ENCODE measurements around the gene TOM1L2.

TOM1L2 gene

GRCh38 chr17:17892731-17893130 lies 79.5 kb downstream of the TOM1L2 start:
- Histone ChIP-seq H3K4me3 (ENCODE audit: low read length) (no peak overlapping the region), H3K27me3 (replicated peaks; ENCODE audit: insufficient read depth, low read length) (no peaks in the 10 kb centered on the region), H3K36me3 (replicated peaks; ENCODE audit: insufficient read depth, low read length) (no peaks in the 10 kb centered on the region), H3K79me2 (ENCODE audit: low read length) (no peaks in the 10 kb centered on the region), H3K4me1 (ENCODE audit: low read length) (peaks cover 29% of the 10 kb centered on the region), H3K4me2 (ENCODE audit: low read depth, low read length) (no peak overlapping the region; the same call in 1 of the 2 replicates), H3F3A (ENCODE audit: insufficient read depth, low read length) (peaks cover 21% of the 10 kb centered on the region), H3K9ac (ENCODE audit: low read length) (no peak overlapping the region), H4K20me1 (ENCODE audit: insufficient read depth, low read length) (no peaks in the 10 kb centered on the region), H3K9me2 (replicated peaks; ENCODE audit: insufficient read depth, low read length) (no peaks in the 10 kb centered on the region), H2AFZ (ENCODE audit: low read length) (no peak overlapping the region), H3K9me3 (replicated peaks; ENCODE audit: insufficient read depth, low read length) (no peaks in the 10 kb centered on the region), H3K27ac (ENCODE audit: low read length) (peak overlapping the region; percentile 51; the same call in 1 of the 2 replicates)
- DNase-seq = no peak
- TF ChIP-seq EZH2phosphoT487 (IDR thresholded peaks at IDR 0.05; ENCODE audit: low read length) (no peak), EZH2 (optimal IDR thresholded peaks at IDR 0.05; ENCODE audit: low read depth, low read length) (no peak), CTCF (IDR thresholded peaks at IDR 0.05; ENCODE audit: low read length) (no peak)

- no peaks in the 10 kb centered on the region for H3K9me2 ChIP-seq (replicated peaks; ENCODE audit: insufficient read depth, low read length)
- peak overlapping the region; percentile 32; the same call in 1 of the 2 replicates for H3K4me2 ChIP-seq (ENCODE audit: low read depth, low read length)
- no peak overlapping the region for H2AFZ ChIP-seq (ENCODE audit: low read length)
- peak; percentile 77 for DNase-seq
- H3F3A ChIP-seq (ENCODE audit: insufficient read depth, low read length) = peaks cover 14% of the 10 kb centered on the region
- no peaks in the 10 kb centered on the region for H3K27me3 ChIP-seq (replicated peaks; ENCODE audit: insufficient read depth, low read length)
- no peaks in the 10 kb centered on the region for H4K20me1 ChIP-seq (ENCODE audit: insufficient read depth, low read length)
- H3K4me3 ChIP-seq (ENCODE audit: low read length) = no peak overlapping the region
- no peak for TF ChIP-seq CTCF (IDR thresholded peaks at IDR 0.05; ENCODE audit: low read length)
- no peak for TF ChIP-seq EZH2phosphoT487 (IDR thresholded peaks at IDR 0.05; ENCODE audit: low read length)
- TF ChIP-seq EZH2 (optimal IDR thresholded peaks at IDR 0.05; ENCODE audit: low read depth, low read length) = no peak
- no peaks in the 10 kb centered on the region for H3K36me3 ChIP-seq (replicated peaks; ENCODE audit: insufficient read depth, low read length)
- H3K27ac ChIP-seq (ENCODE audit: low read length) = peak overlapping the region; percentile 51; the same call in 1 of the 2 replicates
- H3K79me2 ChIP-seq (ENCODE audit: low read length) = no peaks in the 10 kb centered on the region
- H3K9ac ChIP-seq (ENCODE audit: low read length) = no peak overlapping the region
- peaks cover 27% of the 10 kb centered on the region for H3K4me1 ChIP-seq (ENCODE audit: low read length)
- H3K9me3 ChIP-seq (replicated peaks; ENCODE audit: insufficient read depth, low read length) = no peaks in the 10 kb centered on the region
Measured at GRCh38 chr17:17892009-17892408, 80.2 kb downstream of the TOM1L2 start.

GRCh38 chr17:17890773-17891759 lies 81.1 kb downstream of the TOM1L2 start:
- Histone ChIP-seq H3K4me2 (ENCODE audit: low read depth, low read length) (peak overlapping the region; percentile 32; the same call in 1 of the 2 replicates), H2AFZ (ENCODE audit: low read length) (no peak overlapping the region)
- TF ChIP-seq EZH2 (optimal IDR thresholded peaks at IDR 0.05; ENCODE audit: low read depth, low read length) (no peak), CTCF (IDR thresholded peaks at IDR 0.05; ENCODE audit: low read length) (peak; percentile 83)

More at GRCh38 chr17:17890773-17891759, 81.1 kb downstream of the TOM1L2 start:
- H4K20me1 ChIP-seq (ENCODE audit: insufficient read depth, low read length) = no peaks in the 10 kb centered on the region
- H3K27me3 ChIP-seq (replicated peaks; ENCODE audit: insufficient read depth, low read length) = no peaks in the 10 kb centered on the region
- H3F3A ChIP-seq (ENCODE audit: insufficient read depth, low read length) = peaks cover 13% of the 10 kb centered on the region
- peak; percentile 65 for DNase-seq
- no peak overlapping the region for H3K4me3 ChIP-seq (ENCODE audit: low read length)
- H3K9me3 ChIP-seq (replicated peaks; ENCODE audit: insufficient read depth, low read length) = no peaks in the 10 kb centered on the region
- peaks cover 22% of the 10 kb centered on the region for H3K4me1 ChIP-seq (ENCODE audit: low read length)
- H3K9me2 ChIP-seq (replicated peaks; ENCODE audit: insufficient read depth, low read length) = no peaks in the 10 kb centered on the region
- no peaks in the 10 kb centered on the region for H3K79me2 ChIP-seq (ENCODE audit: low read length)
- H3K9ac ChIP-seq (ENCODE audit: low read length) = no peak overlapping the region
- H3K27ac ChIP-seq (ENCODE audit: low read length) = peak overlapping the region; percentile 51; the same call in 1 of the 2 replicates
- H3K36me3 ChIP-seq (replicated peaks; ENCODE audit: insufficient read depth, low read length) = no peaks in the 10 kb centered on the region

All from MM.1S (cell line).